Measurements from ENCODE around the gene TRIP13.
A peak's percentile ranks its signal among the peaks of the same experiment; 100 is the strongest.
"Not testable (repeated sequence)": the region's sequence is repeated elsewhere in the genome, so short reads cannot be mapped to it uniquely, and the experiment has no call there.

Gene TRIP13, protein sequence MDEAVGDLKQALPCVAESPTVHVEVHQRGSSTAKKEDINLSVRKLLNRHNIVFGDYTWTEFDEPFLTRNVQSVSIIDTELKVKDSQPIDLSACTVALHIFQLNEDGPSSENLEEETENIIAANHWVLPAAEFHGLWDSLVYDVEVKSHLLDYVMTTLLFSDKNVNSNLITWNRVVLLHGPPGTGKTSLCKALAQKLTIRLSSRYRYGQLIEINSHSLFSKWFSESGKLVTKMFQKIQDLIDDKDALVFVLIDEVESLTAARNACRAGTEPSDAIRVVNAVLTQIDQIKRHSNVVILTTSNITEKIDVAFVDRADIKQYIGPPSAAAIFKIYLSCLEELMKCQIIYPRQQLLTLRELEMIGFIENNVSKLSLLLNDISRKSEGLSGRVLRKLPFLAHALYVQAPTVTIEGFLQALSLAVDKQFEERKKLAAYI

GRCh38 chr5:892394-893136 lies at the start of gene TRIP13, which contains the start of gene BRD9:
TSS of gene TRIP13 (plus strand) at chr5:892884. CDS start at chr5:892999, 115 bp downstream.
TSS of gene BRD9 (minus strand) at chr5:892801. CDS start at chr5:892657, 144 bp downstream.
- H3K4me3 ChIP-seq (ENCODE audit: low read depth, low read length): peak within 1 kb of the TSS; percentile 70
- in situ Hi-C loops (cut with HindIII; ENCODE audit: low sequenced_read_pairs): no loop called here
- DNase-seq (ENCODE audit: low read depth, low spot score): peak; percentile 65
- no peak for TF ChIP-seq CTCF (IDR thresholded peaks at IDR 0.05; ENCODE audit: low read depth, low read length)

DNA sequence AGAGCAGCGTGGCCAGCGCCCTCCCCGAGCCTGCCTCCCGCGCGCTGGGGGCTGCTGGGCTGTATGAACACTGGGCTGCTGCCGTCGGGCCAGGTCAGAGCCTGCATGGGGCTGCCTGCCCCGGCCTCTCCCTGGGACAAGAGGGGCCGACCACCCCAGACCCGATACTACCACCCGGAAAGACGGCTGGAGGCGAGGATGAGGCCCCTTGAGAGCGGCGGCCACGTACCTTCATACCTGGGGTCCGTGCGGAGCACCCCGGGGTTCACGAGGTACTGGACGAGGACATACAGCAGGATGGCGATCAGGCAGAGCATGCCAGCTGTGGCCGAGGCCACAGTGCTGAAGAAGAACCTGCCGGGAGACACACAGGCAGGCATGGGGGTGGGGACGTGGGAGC lies 49.3 kb upstream of the TRIP13 start:
- H3K4me3 ChIP-seq (ENCODE audit: low read depth, low read length); in situ Hi-C loops (cut with HindIII; ENCODE audit: low sequenced_read_pairs); DNase-seq (ENCODE audit: low read depth, low spot score): not testable (repeated sequence)

DNA sequence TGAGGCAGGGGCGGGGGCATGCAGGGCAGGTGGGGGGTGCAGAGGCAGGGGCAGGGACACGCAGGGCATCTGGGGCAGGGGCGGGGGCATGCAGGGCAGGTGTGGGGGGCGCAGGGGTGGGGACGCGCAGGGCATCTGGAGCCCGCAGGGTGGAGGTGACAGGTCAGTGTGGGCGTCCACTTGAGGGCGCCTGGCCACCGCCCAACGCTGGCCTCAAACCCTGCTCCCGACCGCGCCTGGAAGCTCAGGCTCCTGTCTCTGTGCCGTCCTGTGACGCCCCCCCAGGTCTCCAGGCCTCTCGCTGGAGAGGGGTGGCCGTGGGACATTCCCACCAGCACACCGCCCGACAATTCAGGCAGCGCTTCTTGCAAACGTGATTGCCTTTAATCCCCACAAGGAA lies 48.8 kb upstream of the TRIP13 start:
- in situ Hi-C loops (cut with HindIII; ENCODE audit: low sequenced_read_pairs); DNase-seq (ENCODE audit: low read depth, low spot score); H3K4me3 ChIP-seq (ENCODE audit: low read depth, low read length): not testable (repeated sequence)

DNA sequence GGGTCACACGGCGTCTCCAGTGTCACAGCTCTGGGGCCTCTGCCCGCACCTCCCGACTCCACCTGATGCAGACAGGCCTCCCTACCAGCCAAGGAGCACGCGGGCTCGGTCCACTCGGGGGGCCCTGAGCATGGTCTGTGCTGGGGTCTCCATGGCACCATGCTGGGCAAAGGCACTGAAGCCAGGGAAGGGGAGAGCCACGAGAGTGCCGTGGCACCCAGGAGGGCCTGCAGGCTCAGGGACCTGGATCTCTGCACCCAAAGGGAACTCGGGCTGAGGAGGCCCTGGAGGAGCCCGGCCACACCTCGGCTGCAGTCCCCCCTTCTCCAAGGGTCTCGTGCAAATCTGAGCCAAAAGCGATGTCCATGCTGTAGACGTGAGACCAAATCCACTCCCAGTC lies 48.3 kb upstream of the TRIP13 start:
- DNase-seq (ENCODE audit: low read depth, low spot score); in situ Hi-C loops (cut with HindIII; ENCODE audit: low sequenced_read_pairs); H3K4me3 ChIP-seq (ENCODE audit: low read depth, low read length): not testable (repeated sequence)

DNA sequence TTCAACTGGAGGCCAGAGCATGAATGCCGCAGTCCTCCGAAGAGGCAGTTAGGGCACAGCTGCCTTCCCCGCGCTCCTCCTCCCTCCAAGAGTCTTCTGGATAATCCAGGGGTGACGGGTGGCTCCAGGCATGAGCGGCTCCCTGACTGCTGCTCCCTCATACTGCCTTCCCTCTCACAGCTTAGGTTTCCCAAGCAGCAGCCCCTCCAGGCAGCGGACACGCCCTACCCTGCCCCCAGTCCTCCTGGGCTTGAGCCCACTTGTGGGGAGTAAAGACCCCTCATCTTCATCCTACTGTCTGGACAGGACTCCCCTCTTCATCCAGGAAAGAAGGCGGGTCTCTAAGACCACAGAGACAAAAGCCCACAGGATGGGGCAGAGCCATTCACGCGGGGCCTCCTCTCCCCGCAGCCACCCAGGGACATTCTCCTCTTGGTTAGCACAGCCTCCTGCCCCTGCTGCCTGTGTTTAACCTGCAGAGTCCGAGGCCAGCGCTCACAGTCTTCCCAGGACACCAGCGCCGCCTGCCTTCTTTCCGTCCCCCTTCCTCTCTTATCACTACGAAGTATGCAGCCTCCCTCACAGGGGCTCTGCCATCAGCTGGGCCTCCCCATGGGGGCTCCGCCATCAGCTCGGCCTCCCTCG lies 47.5 kb upstream of the TRIP13 start:
- H3K4me3 ChIP-seq (ENCODE audit: low read depth, low read length); DNase-seq (ENCODE audit: low read depth, low spot score); in situ Hi-C loops (cut with HindIII; ENCODE audit: low sequenced_read_pairs): not testable (repeated sequence)

DNA sequence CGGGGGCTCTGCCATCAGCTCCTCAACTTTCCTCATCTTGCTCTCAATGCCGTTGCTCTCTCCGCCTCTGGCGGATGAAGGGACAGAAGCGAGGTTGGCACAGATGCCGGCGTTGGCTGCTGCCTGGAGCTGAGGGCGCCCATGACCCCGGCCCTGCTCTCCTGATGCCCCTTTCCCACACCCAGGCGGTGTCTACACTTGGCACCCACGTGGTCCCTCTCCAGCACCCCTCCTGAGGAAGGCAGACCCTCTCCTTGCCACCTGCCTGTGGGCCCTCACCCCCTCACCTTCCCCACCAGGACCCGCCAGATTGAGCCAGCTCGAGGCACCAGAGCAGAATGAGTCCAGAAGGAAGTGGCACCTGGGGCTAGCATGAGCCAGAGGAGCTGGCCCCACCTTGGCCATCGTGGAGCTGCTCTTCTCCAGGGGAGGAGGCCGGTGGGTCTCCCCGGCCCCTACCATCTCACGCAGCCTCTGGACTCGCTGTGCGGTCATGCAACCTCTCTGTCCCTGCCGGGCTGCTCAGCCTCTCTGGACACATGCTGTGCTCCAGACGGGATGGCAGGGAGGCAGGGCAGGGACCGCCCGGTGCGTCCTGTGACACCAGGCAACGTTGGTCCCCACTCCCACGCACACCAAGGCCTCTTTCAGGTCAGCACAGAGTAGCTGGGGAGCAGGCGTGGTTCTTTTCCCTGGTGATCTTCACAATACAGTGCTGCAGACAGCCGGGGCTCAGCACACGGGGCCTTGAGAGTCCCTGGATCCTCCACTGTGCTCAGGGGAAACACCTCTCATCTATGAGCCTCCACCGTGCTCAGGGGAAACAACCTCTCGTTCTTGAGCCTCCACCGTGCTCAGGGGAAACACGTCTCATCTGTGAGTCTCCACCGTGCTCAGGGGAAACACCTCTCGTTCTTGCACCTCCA lies 46.7 kb upstream of the TRIP13 start:
- DNase-seq (ENCODE audit: low read depth, low spot score); in situ Hi-C loops (cut with HindIII; ENCODE audit: low sequenced_read_pairs); H3K4me3 ChIP-seq (ENCODE audit: low read depth, low read length): not testable (repeated sequence)

- DNase-seq (ENCODE audit: low read depth, low spot score); in situ Hi-C loops (cut with HindIII; ENCODE audit: low sequenced_read_pairs); H3K4me3 ChIP-seq (ENCODE audit: low read depth, low read length): not testable (repeated sequence)
These were observed 46.0 kb upstream of the TRIP13 start for GRCh38 chr5:846602-847091.

DNA sequence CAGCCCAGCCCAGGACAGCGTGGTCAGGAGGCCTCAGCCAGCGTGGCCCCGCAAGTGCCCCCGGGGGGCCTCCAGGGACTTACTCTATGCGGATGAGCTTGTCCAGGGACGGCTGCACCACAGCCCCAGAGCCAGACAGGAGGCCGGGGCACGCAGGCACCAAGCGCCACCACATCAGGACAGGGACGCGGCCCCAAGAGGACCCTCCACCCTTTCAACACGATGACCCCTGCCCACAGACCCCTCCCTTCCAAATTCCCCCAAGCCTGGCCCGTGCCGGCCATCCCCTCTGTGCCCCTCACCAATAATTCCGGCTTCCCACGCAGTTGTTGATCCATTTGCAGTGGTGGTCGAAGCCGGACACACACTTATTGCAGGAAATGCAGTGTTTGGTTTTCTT lies 45.5 kb upstream of the TRIP13 start:
- DNase-seq (ENCODE audit: low read depth, low spot score); H3K4me3 ChIP-seq (ENCODE audit: low read depth, low read length); in situ Hi-C loops (cut with HindIII; ENCODE audit: low sequenced_read_pairs): not testable (repeated sequence)

DNA sequence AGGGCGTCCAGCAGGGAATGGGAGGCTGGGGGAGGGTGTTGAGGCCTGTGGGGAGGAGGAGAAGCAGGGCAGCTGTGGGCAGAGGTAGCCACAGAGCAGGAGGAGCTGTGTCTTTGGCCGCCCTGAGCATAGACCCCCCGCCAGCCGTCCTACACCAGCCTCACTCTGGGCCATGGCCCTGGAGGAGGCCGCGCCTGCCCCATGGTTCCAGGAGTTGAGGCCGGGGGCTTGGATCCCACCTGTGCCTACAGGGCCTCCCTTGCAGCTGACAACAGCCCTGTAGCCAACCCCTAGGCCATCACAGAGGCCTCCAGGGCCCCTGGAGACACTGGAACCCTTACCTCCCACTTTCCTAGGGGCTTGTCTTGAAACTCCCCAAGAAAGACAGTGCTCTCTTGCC lies 44.9 kb upstream of the TRIP13 start:
- in situ Hi-C loops (cut with HindIII; ENCODE audit: low sequenced_read_pairs); DNase-seq (ENCODE audit: low read depth, low spot score); H3K4me3 ChIP-seq (ENCODE audit: low read depth, low read length): not testable (repeated sequence)

GRCh38 chr5:848671-849111 lies 44.0 kb upstream of the TRIP13 start:
- no peak overlapping the region for H3K4me3 ChIP-seq (ENCODE audit: low read depth, low read length)
- in situ Hi-C loops (cut with HindIII; ENCODE audit: low sequenced_read_pairs): no loop called here
- no peak for DNase-seq (ENCODE audit: low read depth, low spot score)
- TF ChIP-seq CTCF (IDR thresholded peaks at IDR 0.05; ENCODE audit: low read depth, low read length): no peak

All from astrocyte of the spinal cord (primary cell).